A673 (cell line): ENCODE results near the gene LNX1.

ENCODE experiments used
- EZH2 ChIP-seq: fragments of 200-600 bp; sonication (generic); IDR thresholded peaks from 2 replicates; pipeline ENCODE4 v1.6.1; 2017; ENCODE audit warnings: borderline replicate concordance, low read depth, mild to moderate bottlenecking, mixed read lengths, antibody characterized with exemption, low read length; ENCODE audit not compliant: poor library complexity, severe bottlenecking
- TF ChIP-seq, protein P1 (sequence below): fragments of 300-800, 200-600 bp; sonication (generic); conservative IDR thresholded peaks from 2 replicates; pipeline ENCODE4 v1.5.1; 2017; ENCODE audit warnings: low read depth, mild to moderate bottlenecking, antibody characterized with exemption, low read length, moderate library complexity, mixed read lengths

DNA sequence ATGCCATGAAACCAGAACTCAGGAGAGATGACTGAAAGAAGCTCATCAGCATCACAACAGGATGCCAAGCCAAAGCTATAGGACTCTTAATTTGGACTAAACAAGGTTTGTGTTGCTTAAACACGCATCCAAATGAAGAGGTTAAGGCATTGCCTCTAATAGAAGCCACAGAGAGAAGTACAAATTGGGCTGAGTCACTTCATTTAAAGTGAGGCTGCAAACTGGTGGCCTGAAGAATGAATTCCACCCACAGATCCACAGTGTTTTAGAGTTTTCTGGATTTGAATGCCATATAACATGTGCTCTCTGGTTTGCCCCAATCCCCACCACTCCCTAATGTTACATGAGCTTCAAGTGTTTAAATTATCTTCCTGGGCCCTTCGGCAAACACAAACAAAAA, 110.4 kb downstream of the LNX1 start:
- TF ChIP-seq, protein P1, sequence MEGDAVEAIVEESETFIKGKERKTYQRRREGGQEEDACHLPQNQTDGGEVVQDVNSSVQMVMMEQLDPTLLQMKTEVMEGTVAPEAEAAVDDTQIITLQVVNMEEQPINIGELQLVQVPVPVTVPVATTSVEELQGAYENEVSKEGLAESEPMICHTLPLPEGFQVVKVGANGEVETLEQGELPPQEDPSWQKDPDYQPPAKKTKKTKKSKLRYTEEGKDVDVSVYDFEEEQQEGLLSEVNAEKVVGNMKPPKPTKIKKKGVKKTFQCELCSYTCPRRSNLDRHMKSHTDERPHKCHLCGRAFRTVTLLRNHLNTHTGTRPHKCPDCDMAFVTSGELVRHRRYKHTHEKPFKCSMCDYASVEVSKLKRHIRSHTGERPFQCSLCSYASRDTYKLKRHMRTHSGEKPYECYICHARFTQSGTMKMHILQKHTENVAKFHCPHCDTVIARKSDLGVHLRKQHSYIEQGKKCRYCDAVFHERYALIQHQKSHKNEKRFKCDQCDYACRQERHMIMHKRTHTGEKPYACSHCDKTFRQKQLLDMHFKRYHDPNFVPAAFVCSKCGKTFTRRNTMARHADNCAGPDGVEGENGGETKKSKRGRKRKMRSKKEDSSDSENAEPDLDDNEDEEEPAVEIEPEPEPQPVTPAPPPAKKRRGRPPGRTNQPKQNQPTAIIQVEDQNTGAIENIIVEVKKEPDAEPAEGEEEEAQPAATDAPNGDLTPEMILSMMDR = no peak
- no peak for TF ChIP-seq EZH2
